Activated T-helper 17 cell treated with anti-CD3 and anti-CD28 coated beads, Interleukin-2, amount 50 U/mL, for 72 hours (primary cell): ENCODE data around the gene PGM3. TPM values are rescaled to one million over a fixed set of nuclear protein-coding genes. Genes with fewer than 3 reads are reported as not detected.
"Not testable (repeated sequence)": the region's sequence is repeated elsewhere in the genome, so short reads cannot be mapped to it uniquely, and the experiment has no call there.

ENCODE experiments used
- ATAC-seq: fragments of 150-1000 bp; cut with Tn5 transposase; replicated peaks from 2 replicates; pipeline ENCODE4 v1.10.0; 2021; ENCODE audit warnings: mild to moderate bottlenecking, moderate library complexity
- H3K27ac Mint-ChIP-seq: one replicate; pipeline ENCODE4 v1.8.0; 2022; ENCODE audit warnings: mixed read lengths
- H3K27me3 Mint-ChIP-seq: one replicate; pipeline ENCODE4 v1.8.0; 2022; ENCODE audit warnings: mixed read lengths
- H3K36me3 Mint-ChIP-seq: one replicate; pipeline ENCODE4 v1.8.0; 2022; ENCODE audit warnings: low read depth, mild to moderate bottlenecking, mixed read lengths
- H3K4me1 Mint-ChIP-seq: one replicate; pipeline ENCODE4 v1.8.0; 2022; ENCODE audit warnings: mixed read lengths
- H3K4me3 Mint-ChIP-seq: one replicate; pipeline ENCODE4 v1.8.0; 2022; ENCODE audit warnings: mild to moderate bottlenecking, mixed read lengths
- H3K9me3 Mint-ChIP-seq: one replicate; pipeline ENCODE4 v1.8.0; 2022; ENCODE audit warnings: mixed read lengths
- total RNA-seq, 2 donors: library from RNA; stranded (reverse); gene quantifications; one replicate each; pipeline ENCODE4 v1.2.3, GENCODE V29; 2022

PGM3 gene
- total RNA-seq, 2 donors from 2014 or later, result 21.3 to 35.8 TPM

DNA sequence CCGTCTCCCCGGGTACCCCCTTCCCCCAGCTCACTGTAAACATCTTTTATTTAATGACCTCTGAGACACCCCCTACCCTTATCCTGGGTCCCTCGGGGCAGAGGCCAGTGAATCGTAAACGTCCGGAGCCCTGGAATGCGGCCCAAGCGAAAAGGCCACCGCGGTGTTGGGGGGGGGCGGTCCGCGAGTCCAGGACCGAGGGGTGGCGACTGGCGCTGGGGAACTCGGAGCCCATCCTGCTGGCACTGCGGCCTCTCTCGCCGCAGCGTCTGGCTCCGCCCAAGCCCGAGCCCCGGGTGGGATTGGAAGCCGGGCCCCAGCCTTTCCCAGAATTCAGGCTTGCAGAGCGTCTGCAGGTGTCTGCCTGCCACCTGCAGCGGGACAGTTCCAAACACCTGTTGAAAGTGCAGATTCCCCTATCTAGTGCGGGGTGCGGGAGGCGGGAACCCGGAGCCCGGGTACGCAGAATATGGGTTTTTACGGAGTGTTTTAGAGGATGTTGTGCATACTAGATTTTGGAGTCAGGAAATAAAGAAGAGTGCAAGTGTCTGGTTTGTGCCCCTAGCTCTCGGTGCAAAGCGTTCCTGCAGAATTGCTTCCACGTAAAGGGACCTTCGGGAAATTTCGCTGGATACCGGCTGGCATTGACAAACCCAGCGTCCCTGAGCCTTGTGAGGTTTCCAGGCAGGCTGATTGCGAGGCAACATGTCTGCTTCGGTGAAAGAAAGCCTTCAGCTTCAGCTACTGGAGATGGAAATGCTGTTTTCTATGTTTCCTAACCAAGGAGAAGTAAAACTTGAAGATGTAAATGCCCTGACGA lies 892 bp upstream of the PGM3 start:
- Mint-ChIP-seq H3K27me3 (no peaks in the 10 kb centered on the region), H3K4me3 (peak overlapping the region; percentile 98), H3K4me1 (peaks cover 5% of the 10 kb centered on the region), H3K9me3 (no peaks in the 10 kb centered on the region), H3K27ac (no peak overlapping the region), H3K36me3 (peaks cover 35% of the 10 kb centered on the region)
- ATAC-seq, result peak; percentile 20

DNA sequence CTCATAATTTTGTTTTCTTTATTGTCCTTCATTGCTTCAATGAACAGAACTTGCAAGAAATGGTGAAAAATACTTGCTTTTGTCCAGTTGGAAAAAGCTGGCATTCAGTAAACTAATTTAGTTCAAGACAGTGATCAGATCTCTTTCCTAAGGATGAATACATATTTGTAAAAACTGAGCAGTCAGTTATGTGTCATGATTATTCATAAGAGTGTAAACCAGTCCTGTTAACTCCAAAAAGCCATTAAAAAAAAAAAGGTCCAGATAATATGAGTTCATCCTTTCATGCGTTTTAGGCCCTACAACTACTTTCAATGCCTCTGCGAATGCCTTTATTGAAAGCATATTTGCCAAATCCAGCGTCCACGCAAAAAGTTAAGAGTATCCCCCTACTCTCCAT lies 609 bp downstream of the PGM3 start:
- Mint-ChIP-seq H3K9me3 (no peaks in the 10 kb centered on the region), H3K36me3 (peaks cover 50% of the 10 kb centered on the region), H3K4me3 (peak overlapping the region; percentile 98), H3K27ac (peak overlapping the region; percentile 96), H3K4me1 (peaks cover 5% of the 10 kb centered on the region), H3K27me3 (no peaks in the 10 kb centered on the region)
- peak; percentile 43 for ATAC-seq

DNA sequence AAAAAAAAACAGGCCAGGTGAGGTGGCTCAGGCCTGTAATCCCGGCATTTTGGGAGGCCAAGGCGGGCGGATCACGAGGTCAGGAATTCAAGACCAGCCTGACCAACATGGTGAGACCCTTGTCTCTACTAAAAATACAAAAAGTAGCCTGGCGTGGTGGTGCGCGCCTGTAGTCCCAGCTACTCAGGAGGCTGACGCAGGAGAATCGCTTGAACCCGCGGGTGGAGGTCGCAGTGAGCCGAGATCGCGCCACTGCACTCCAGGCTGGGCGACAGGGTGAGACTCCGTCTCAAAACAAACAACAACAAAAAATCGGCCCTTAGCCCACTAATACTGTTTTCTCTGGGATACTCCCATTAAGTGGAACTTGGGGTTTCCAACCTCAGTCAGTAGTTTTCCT lies 1.1 kb downstream of the PGM3 start:
- not testable (repeated sequence) for H3K4me1 Mint-ChIP-seq, H3K9me3 Mint-ChIP-seq, ATAC-seq, H3K27me3 Mint-ChIP-seq
- Mint-ChIP-seq H3K4me3 (peak overlapping the region; percentile 98), H3K27ac (peak overlapping the region; percentile 96), H3K36me3 (peaks cover 54% of the 10 kb centered on the region)

GRCh38 chr6:83190626-83191025 lies 2.4 kb downstream of the PGM3 start:
- Mint-ChIP-seq H3K4me1 (peaks cover 5% of the 10 kb centered on the region), H3K27me3 (no peaks in the 10 kb centered on the region), H3K4me3 (no peak overlapping the region), H3K36me3 (peaks cover 67% of the 10 kb centered on the region), H3K9me3 (no peaks in the 10 kb centered on the region), H3K27ac (no peak overlapping the region)
- no peak for ATAC-seq

GRCh38 chr6:83188501-83188900 lies 4.6 kb downstream of the PGM3 start:
- Mint-ChIP-seq H3K27me3 (no peaks in the 10 kb centered on the region), H3K27ac (no peak overlapping the region), H3K4me3 (no peak overlapping the region), H3K36me3 (peaks cover 88% of the 10 kb centered on the region), H3K4me1 (peaks cover 5% of the 10 kb centered on the region), H3K9me3 (no peaks in the 10 kb centered on the region)
- ATAC-seq, result no peak

- H3K27ac Mint-ChIP-seq, result no peak overlapping the region
- peaks cover 5% of the 10 kb centered on the region for H3K4me1 Mint-ChIP-seq
- no peaks in the 10 kb centered on the region for H3K27me3 Mint-ChIP-seq
- no peak overlapping the region for H3K4me3 Mint-ChIP-seq
- no peaks in the 10 kb centered on the region for H3K9me3 Mint-ChIP-seq
- ATAC-seq, result no peak
- H3K36me3 Mint-ChIP-seq, result peaks cover 99% of the 10 kb centered on the region
Observed at GRCh38 chr6:83185096-83185495, 8.0 kb downstream of the PGM3 start.

DNA sequence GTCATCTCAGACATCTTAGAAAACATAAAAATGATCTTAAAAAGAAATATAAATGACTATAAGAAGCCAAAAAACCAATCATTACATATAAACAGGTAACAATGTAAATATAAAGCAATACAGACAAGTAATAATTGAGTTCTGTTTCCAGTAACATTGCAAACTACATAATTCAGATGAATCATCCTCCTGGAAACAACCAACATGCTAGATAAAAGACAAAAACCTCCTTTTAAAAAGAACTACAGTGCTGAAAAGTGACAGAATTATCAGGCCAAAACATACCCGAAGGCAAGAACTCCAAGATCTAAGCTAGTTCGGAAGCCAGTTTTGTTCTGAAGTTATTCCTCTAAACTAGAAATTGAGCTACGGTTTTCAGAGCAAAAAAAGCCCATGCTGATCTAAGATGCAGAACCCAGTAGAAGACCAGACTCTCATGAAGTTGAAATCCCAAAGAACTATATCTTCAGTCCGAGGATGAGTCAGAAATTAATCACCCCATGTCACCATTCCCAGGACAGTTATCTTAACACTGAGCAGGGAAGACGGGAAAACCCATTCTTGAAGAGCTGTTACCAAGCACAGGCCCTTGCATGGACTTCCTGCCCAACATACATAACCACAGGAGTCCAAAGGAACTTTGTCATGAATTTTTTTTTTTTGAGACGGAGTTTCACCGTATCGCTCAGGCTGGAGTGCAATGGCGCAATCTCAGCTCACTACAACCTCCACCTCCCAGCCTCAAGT lies 9.8 kb downstream of the PGM3 start:
- peaks cover 5% of the 10 kb centered on the region for H3K4me1 Mint-ChIP-seq

DNA sequence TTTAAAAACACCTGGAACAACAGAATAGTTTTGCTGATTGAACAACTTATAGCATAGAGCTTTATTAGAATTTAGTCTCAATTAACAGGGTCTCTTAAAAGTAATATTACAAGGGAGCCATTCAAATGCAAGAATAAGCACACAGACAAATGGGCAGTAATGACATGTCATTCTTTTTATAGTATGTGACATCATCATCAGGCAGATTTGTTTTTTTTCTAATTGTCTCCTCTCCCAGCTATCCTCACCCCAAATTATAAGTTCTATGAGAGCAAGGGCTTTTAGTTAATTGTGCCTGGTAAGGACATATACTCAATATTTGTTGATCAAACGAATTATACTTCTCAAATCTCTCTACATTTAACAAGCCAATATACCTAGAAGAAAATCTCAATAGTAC lies 11.0 kb downstream of the PGM3 start:
- Mint-ChIP-seq H3K27me3 (no peaks in the 10 kb centered on the region), H3K9me3 (no peaks in the 10 kb centered on the region), H3K36me3 (peaks cover 97% of the 10 kb centered on the region), H3K4me1 (peaks cover 5% of the 10 kb centered on the region), H3K4me3 (no peak overlapping the region), H3K27ac (no peak overlapping the region)
- ATAC-seq, result no peak

More for the DNA sequence above, 9.8 kb downstream of the PGM3 start:
- H3K27me3 Mint-ChIP-seq, result no peaks in the 10 kb centered on the region
- H3K4me3 Mint-ChIP-seq, result no peak overlapping the region
- H3K27ac Mint-ChIP-seq, result peak overlapping the region; percentile 56
- no peak for ATAC-seq
- peaks cover 97% of the 10 kb centered on the region for H3K36me3 Mint-ChIP-seq
- no peaks in the 10 kb centered on the region for H3K9me3 Mint-ChIP-seq

DNA sequence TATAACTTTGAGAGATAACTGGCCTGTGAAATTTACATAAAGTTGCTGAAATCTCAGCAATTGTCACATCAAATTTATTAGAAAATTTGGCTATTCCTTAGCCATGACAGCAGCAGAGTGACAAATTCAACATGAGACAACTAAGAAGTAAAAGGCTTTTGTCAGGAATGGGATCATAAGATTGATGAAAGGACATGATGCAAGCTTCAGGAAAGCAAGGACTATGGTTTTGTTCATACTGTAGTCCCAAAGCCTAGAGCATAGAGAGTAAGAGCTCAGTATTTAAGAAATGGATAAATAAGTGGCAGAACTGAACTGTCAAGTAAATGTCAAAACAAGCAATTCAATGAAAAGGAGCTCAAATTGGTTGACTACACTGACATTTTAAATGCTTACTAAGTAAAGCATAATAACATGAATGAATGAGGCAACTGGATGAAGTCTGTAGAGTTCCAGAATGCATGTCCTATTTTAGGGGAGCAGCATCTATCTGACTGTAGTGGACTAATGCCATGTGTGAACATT lies 12.6 kb downstream of the PGM3 start:
- H3K27me3 Mint-ChIP-seq, result no peaks in the 10 kb centered on the region
- peaks cover 5% of the 10 kb centered on the region for H3K4me1 Mint-ChIP-seq
- H3K36me3 Mint-ChIP-seq, result peaks cover 96% of the 10 kb centered on the region
- no peak for ATAC-seq
- no peak overlapping the region for H3K4me3 Mint-ChIP-seq
- H3K9me3 Mint-ChIP-seq, result no peaks in the 10 kb centered on the region
- no peak overlapping the region for H3K27ac Mint-ChIP-seq

DNA sequence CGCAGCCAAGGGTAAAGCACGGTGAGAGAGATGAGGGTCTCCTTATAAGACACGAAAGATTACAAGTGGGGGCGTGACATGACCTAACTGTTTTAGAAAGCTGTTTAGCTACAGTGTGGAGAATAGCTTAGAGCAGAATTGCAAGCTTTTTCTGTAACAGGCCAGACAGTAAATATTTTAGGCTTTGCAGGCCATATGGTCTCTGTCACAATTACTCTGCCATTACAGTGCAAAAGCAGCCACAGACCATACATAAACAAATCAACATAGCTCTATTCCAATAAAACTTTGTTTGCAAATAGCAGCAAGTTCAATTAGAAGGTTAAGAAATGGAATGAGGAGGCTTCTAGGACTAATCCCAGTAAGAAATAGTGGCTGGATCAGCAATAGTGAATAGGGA lies 16.8 kb downstream of the PGM3 start:
- Mint-ChIP-seq H3K27ac (no peak overlapping the region), H3K27me3 (no peaks in the 10 kb centered on the region), H3K4me3 (no peak overlapping the region), H3K4me1 (no peaks in the 10 kb centered on the region), H3K36me3 (peaks cover 93% of the 10 kb centered on the region), H3K9me3 (no peaks in the 10 kb centered on the region)
- ATAC-seq, result no peak

- Mint-ChIP-seq H3K4me1 (no peaks in the 10 kb centered on the region), H3K4me3 (no peak overlapping the region), H3K36me3 (peaks cover 99% of the 10 kb centered on the region), H3K27ac (no peak overlapping the region), H3K27me3 (no peaks in the 10 kb centered on the region), H3K9me3 (no peaks in the 10 kb centered on the region)
- ATAC-seq, result no peak
Observed at GRCh38 chr6:83169511-83169910, 23.6 kb downstream of the PGM3 start.

GRCh38 chr6:83169106-83169505 lies 24.0 kb downstream of the PGM3 start:
- no peaks in the 10 kb centered on the region for H3K4me1 Mint-ChIP-seq
- peaks cover 99% of the 10 kb centered on the region for H3K36me3 Mint-ChIP-seq
- H3K4me3 Mint-ChIP-seq, result no peak overlapping the region

GRCh38 chr6:83168556-83168955 lies 24.5 kb downstream of the PGM3 start:
- no peak for ATAC-seq
- H3K4me3 Mint-ChIP-seq, result no peak overlapping the region
- peaks cover 99% of the 10 kb centered on the region for H3K36me3 Mint-ChIP-seq
- H3K27me3 Mint-ChIP-seq, result no peaks in the 10 kb centered on the region
- no peaks in the 10 kb centered on the region for H3K4me1 Mint-ChIP-seq
- no peaks in the 10 kb centered on the region for H3K9me3 Mint-ChIP-seq
- no peak overlapping the region for H3K27ac Mint-ChIP-seq

More at GRCh38 chr6:83169106-83169505, 24.0 kb downstream of the PGM3 start:
- no peak overlapping the region for H3K27ac Mint-ChIP-seq
- no peaks in the 10 kb centered on the region for H3K9me3 Mint-ChIP-seq
- H3K27me3 Mint-ChIP-seq, result no peaks in the 10 kb centered on the region
- ATAC-seq, result no peak

DNA sequence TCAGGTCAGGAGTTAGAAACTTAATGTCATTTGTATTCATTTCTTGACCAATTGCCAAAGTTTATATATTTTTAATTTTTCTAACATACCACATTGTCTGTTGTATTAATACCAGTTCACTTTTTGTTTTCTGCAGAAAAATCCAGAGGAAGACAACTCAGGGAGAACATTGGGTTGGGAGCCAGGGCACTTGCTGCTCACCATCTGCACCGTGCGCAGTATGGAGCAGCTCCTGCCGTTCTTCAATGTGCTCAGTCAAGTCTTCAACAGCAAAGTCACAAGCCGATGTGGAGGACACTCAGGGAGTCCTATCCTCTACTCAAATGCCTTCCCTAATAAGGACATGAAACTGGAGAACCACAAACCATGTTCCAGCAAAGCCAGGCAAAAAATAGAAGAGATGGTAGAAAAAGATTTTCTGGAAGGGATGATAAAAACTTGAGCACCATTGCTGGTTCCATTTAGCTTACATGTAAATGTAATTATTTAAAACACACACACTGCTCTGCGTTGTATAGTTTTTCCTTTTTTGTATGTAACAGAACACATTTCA lies 25.3 kb downstream of the PGM3 start:
- peaks cover 99% of the 10 kb centered on the region for H3K36me3 Mint-ChIP-seq
- H3K27me3 Mint-ChIP-seq, result no peaks in the 10 kb centered on the region
- ATAC-seq, result no peak
- H3K9me3 Mint-ChIP-seq, result no peaks in the 10 kb centered on the region
- H3K4me3 Mint-ChIP-seq, result no peak overlapping the region
- H3K4me1 Mint-ChIP-seq, result no peaks in the 10 kb centered on the region
- H3K27ac Mint-ChIP-seq, result no peak overlapping the region
